Neuronal stem cell (in vitro differentiated cells): ENCODE data around the gene TMED3.

ENCODE experiments used
- DNase-seq: peaks from one replicate; pipeline ENCODE4 v3.0.0-alpha.2; 2013; ENCODE audit warnings: low spot score
- H2AFZ ChIP-seq: one replicate; pipeline ENCODE4 v1.6.1; 2013; ENCODE audit warnings: mild to moderate bottlenecking, low read length, inconsistent platforms
- H2AK5ac ChIP-seq: 2 replicates; pipeline ENCODE4 v1.6.1; 2013; ENCODE audit warnings: low read depth, mild to moderate bottlenecking, inconsistent platforms, low read length, moderate library complexity, mixed read lengths
- H2BK120ac ChIP-seq: 2 replicates; pipeline ENCODE4 v1.6.1; 2013; ENCODE audit warnings: low read depth, mild to moderate bottlenecking, inconsistent platforms, low read length, moderate library complexity, mixed read lengths
- H2BK12ac ChIP-seq: one replicate; pipeline ENCODE4 v1.6.1; 2013; ENCODE audit warnings: low read length, inconsistent platforms
- H2BK15ac ChIP-seq: 2 replicates; pipeline ENCODE4 v1.6.1; 2013; ENCODE audit warnings: mild to moderate bottlenecking, low read length, inconsistent platforms, mixed read lengths
- H2BK5ac ChIP-seq: one replicate; pipeline ENCODE4 v1.6.1; 2013; ENCODE audit warnings: inconsistent platforms, mild to moderate bottlenecking, low read length, moderate library complexity
- H3K14ac ChIP-seq: one replicate; pipeline ENCODE4 v1.6.1; 2013; ENCODE audit warnings: low read length, inconsistent platforms
- H3K18ac ChIP-seq: 2 replicates; pipeline ENCODE4 v1.6.1; 2013; ENCODE audit warnings: low read length, inconsistent platforms
- H3K23ac ChIP-seq: 2 replicates; pipeline ENCODE4 v1.6.1; 2013; ENCODE audit warnings: low read depth, mild to moderate bottlenecking, mixed read lengths, low read length, inconsistent platforms; ENCODE audit not compliant: poor library complexity
- H3K27ac ChIP-seq: replicated peaks from 3 replicates; pipeline ENCODE4 v1.5.1; 2013; ENCODE audit warnings: low read length, inconsistent platforms
- H3K27me3 ChIP-seq, 3 experiments: 2 replicates each; pipeline ENCODE4 v1.6.1; 2013; ENCODE audit warnings: low read length in 3 of 3, mild to moderate bottlenecking in 2 of 3, inconsistent platforms in 1 of 3, low read depth in 1 of 3, mixed read lengths in 1 of 3, moderate library complexity in 1 of 3; ENCODE audit not compliant: control insufficient read depth in 3 of 3, insufficient read depth in 3 of 3
- H3K36me3 ChIP-seq, 2 donors: replicated peaks in 1 of 2; 2 replicates each; pipeline ENCODE4 v1.6.1; 2013; ENCODE audit warnings: low read length in 2 of 2; ENCODE audit not compliant: control insufficient read depth in 2 of 2, insufficient read depth in 2 of 2
- H3K4ac ChIP-seq: 2 replicates; pipeline ENCODE4 v1.6.1; 2013; ENCODE audit warnings: inconsistent platforms, mild to moderate bottlenecking, low read length, moderate library complexity
- H3K4me1 ChIP-seq, 2 donors: 1 replicate in 1 of 2; 2 replicates in 1 of 2; pipeline ENCODE4 v1.6.1; 2013; ENCODE audit warnings: low read length in 2 of 2, low read depth in 1 of 2; ENCODE audit not compliant: control insufficient read depth in 2 of 2, insufficient read depth in 1 of 2
- H3K4me2 ChIP-seq: one replicate; pipeline ENCODE4 v1.6.1; 2013; ENCODE audit warnings: mild to moderate bottlenecking, low read length, inconsistent platforms; ENCODE audit not compliant: insufficient read depth, poor library complexity, severe bottlenecking
- H3K4me3 ChIP-seq, 2 donors: 2 replicates each; pipeline ENCODE4 v1.5.1; 2013; ENCODE audit warnings: low read length in 2 of 2, mild to moderate bottlenecking in 2 of 2, inconsistent platforms in 1 of 2, moderate library complexity in 1 of 2
- H3K79me1 ChIP-seq: one replicate; pipeline ENCODE4 v1.6.1; 2013; ENCODE audit warnings: low read depth, mild to moderate bottlenecking, inconsistent platforms, low read length, moderate library complexity
- H3K9ac ChIP-seq: one replicate; pipeline ENCODE4 v1.6.1; 2013; ENCODE audit warnings: mild to moderate bottlenecking, low read depth, low read length, inconsistent platforms; ENCODE audit not compliant: poor library complexity
- H3K9me3 ChIP-seq, 2 donors: replicated peaks in 1 of 2; 2 replicates each; pipeline versions ENCODE3 to v1.6.1; 2013; ENCODE audit warnings: low read length in 2 of 2, mild to moderate bottlenecking in 2 of 2, inconsistent platforms in 1 of 2, low read depth in 1 of 2, mixed read lengths in 1 of 2, moderate library complexity in 1 of 2; ENCODE audit not compliant: control insufficient read depth in 2 of 2, insufficient read depth in 1 of 2
- H4K8ac ChIP-seq: one replicate; pipeline ENCODE4 v1.6.1; 2013; ENCODE audit warnings: low read depth, mild to moderate bottlenecking, inconsistent platforms, low read length, moderate library complexity
- H4K91ac ChIP-seq: one replicate; pipeline ENCODE4 v1.6.1; 2013; ENCODE audit warnings: low read length, low read depth, mild to moderate bottlenecking, inconsistent platforms; ENCODE audit not compliant: poor library complexity
- WGBS, 2 donors: extraction: QIAGEN DNeasy Blood & Tissue Kit; methylation state at CpG; one replicate each; pipeline ENCODE4 v1.1.7; 2013; ENCODE audit warnings: missing lambda C conversion rate in 2 of 2, mixed read lengths in 1 of 2; ENCODE audit not compliant: insufficient read length in 2 of 2, insufficient replicate concordance in 1 of 2; ENCODE audit errors: extremely low coverage in 2 of 2; 5-methylcytosine and 5-hydroxymethylcytosine counted together

The TMED3 gene

GRCh38 chr15:79372428-79372827, 61.5 kb downstream of the TMED3 start:
- H3K4me3 ChIP-seq, result no peak overlapping the region

More at GRCh38 chr15:79372428-79372827, 61.5 kb downstream of the TMED3 start:
- Histone ChIP-seq H2BK15ac (no peak overlapping the region), H2AFZ (no peak overlapping the region), H3K23ac (no peak overlapping the region), H3K36me3 (no peaks in the 10 kb centered on the region), H3K18ac (no peak overlapping the region), H3K9me3 (no peaks in the 10 kb centered on the region), H3K4me2 (no peak overlapping the region), H3K27me3 (no peaks in the 10 kb centered on the region), H3K4me1 (no peaks in the 10 kb centered on the region), H2BK12ac (no peak overlapping the region), H3K27ac (no peak overlapping the region), H4K91ac (no peak overlapping the region), H3K9ac (no peak overlapping the region), H4K8ac (no peak overlapping the region), H3K4ac (no peak overlapping the region), H2BK120ac (no peak overlapping the region), H3K14ac (no peak overlapping the region), H2AK5ac (no peak overlapping the region), H3K79me1 (no peaks in the 10 kb centered on the region), H2BK5ac (no peak overlapping the region)
- no peak for DNase-seq
- WGBS, 2 donors, result no CpG with 5 or more reads among the region's 2 CpGs
